IgD-negative memory B cell (primary cell): ENCODE results near the gene FAM13A. TPM values are rescaled to one million over a fixed set of nuclear protein-coding genes. Genes with fewer than 3 reads are reported as not detected.
"Not testable (repeated sequence)": the region's sequence is repeated elsewhere in the genome, so short reads cannot be mapped to it uniquely, and the experiment has no call there.

Source experiments
- H3K27ac Mint-ChIP-seq, 3 donors: one replicate each; pipeline ENCODE4 v1.8.0; 2020 to 2022; ENCODE audit warnings: mild to moderate bottlenecking in 3 of 3, mixed read lengths in 3 of 3, moderate library complexity in 1 of 3
- H3K27me3 Mint-ChIP-seq: one replicate; pipeline ENCODE4 v1.8.0; 2021; ENCODE audit warnings: mixed read lengths
- H3K36me3 Mint-ChIP-seq: one replicate; pipeline ENCODE4 v1.8.0; 2020; ENCODE audit warnings: mild to moderate bottlenecking, mixed read lengths
- H3K4me1 Mint-ChIP-seq, 3 donors: one replicate each; pipeline ENCODE4 v1.8.0; 2020 to 2022; ENCODE audit warnings: mixed read lengths in 3 of 3, mild to moderate bottlenecking in 1 of 3
- H3K4me3 Mint-ChIP-seq, 4 donors: one replicate each; pipeline ENCODE4 v1.8.0; 2020 to 2022; ENCODE audit warnings: mild to moderate bottlenecking in 4 of 4, mixed read lengths in 4 of 4, moderate library complexity in 3 of 4
- H3K9me3 Mint-ChIP-seq, 3 donors: one replicate each; pipeline ENCODE4 v1.8.0; 2020 to 2021; ENCODE audit warnings: mixed read lengths in 3 of 3, mild to moderate bottlenecking in 1 of 3
- polyA plus RNA-seq: library from polyadenylated mRNA; unstranded; fragments of 300-500 nt; fragmentation: Illumina TruSeq; gene quantifications from one replicate; pipeline ENCODE4 v1.2.3, GENCODE V29; 2021

FAM13A gene
- polyA plus RNA-seq, 1 donor from 2014 or later, result 2.3 TPM

- Mint-ChIP-seq H3K9me3 (no peaks in the 10 kb centered on the region), H3K36me3 (no peaks in the 10 kb centered on the region), H3K4me3 (peak overlapping the region in 1 of 4 donors; percentile 4), H3K27ac (no peak overlapping the region), H3K4me1 (peaks cover 5 to 10% (median 10%) of the 10 kb centered on the region in 3 donors), H3K27me3 (no peaks in the 10 kb centered on the region)
Measured at GRCh38 chr4:88858752-88859151, 198.2 kb downstream of the FAM13A start.

- Mint-ChIP-seq H3K4me3 (no peak overlapping the region), H3K4me1 (peaks cover 5 to 10% (median 10%) of the 10 kb centered on the region in 3 donors), H3K27me3 (no peaks in the 10 kb centered on the region), H3K27ac (no peak overlapping the region), H3K9me3 (no peaks in the 10 kb centered on the region), H3K36me3 (no peaks in the 10 kb centered on the region)
Measured at GRCh38 chr4:88857588-88857987, 199.4 kb downstream of the FAM13A start.

- H3K9me3 Mint-ChIP-seq, result no peaks in the 10 kb centered on the region
- peaks cover 5 to 10% (median 10%) of the 10 kb centered on the region in 3 donors for H3K4me1 Mint-ChIP-seq
- no peaks in the 10 kb centered on the region for H3K36me3 Mint-ChIP-seq
- no peak overlapping the region for H3K27ac Mint-ChIP-seq
- H3K27me3 Mint-ChIP-seq, result no peaks in the 10 kb centered on the region
- no peak overlapping the region for H3K4me3 Mint-ChIP-seq
Measured at GRCh38 chr4:88854481-88854880, 202.5 kb downstream of the FAM13A start.

GRCh38 chr4:88853583-88853982 is 203.4 kb downstream of the FAM13A start:
- H3K9me3 Mint-ChIP-seq, H3K4me3 Mint-ChIP-seq, H3K4me1 Mint-ChIP-seq, H3K27ac Mint-ChIP-seq, H3K27me3 Mint-ChIP-seq, H3K36me3 Mint-ChIP-seq: not testable (repeated sequence)

- Mint-ChIP-seq H3K4me3 (no peak overlapping the region), H3K36me3 (no peaks in the 10 kb centered on the region), H3K4me1 (peaks cover 0 to 1% (median 0%) of the 10 kb centered on the region in 3 donors), H3K27ac (no peak overlapping the region), H3K27me3 (no peaks in the 10 kb centered on the region), H3K9me3 (no peaks in the 10 kb centered on the region)
Measured at GRCh38 chr4:88846206-88846790, 210.7 kb downstream of the FAM13A start.

GRCh38 chr4:88843067-88843685 is 213.8 kb downstream of the FAM13A start:
- H3K36me3 Mint-ChIP-seq, result no peaks in the 10 kb centered on the region
- no peaks in the 10 kb centered on the region for H3K27me3 Mint-ChIP-seq
- no peak overlapping the region for H3K4me3 Mint-ChIP-seq

GRCh38 chr4:88841635-88842034 is 215.3 kb downstream of the FAM13A start:
- Mint-ChIP-seq H3K9me3 (no peaks in the 10 kb centered on the region), H3K4me3 (no peak overlapping the region), H3K36me3 (no peaks in the 10 kb centered on the region), H3K4me1 (peaks cover 0 to 1% (median 0%) of the 10 kb centered on the region in 3 donors), H3K27ac (no peak overlapping the region), H3K27me3 (no peaks in the 10 kb centered on the region)

More at GRCh38 chr4:88843067-88843685, 213.8 kb downstream of the FAM13A start:
- no peaks in the 10 kb centered on the region for H3K9me3 Mint-ChIP-seq
- peaks cover 0 to 1% (median 0%) of the 10 kb centered on the region in 3 donors for H3K4me1 Mint-ChIP-seq
- no peak overlapping the region for H3K27ac Mint-ChIP-seq

- H3K4me1 Mint-ChIP-seq, result no peaks in the 10 kb centered on the region
Measured at GRCh38 chr4:88836216-88836615, 220.8 kb downstream of the FAM13A start.

GRCh38 chr4:88831031-88831430 is 226.0 kb downstream of the FAM13A start:
- peaks cover 2% of the 10 kb centered on the region for H3K36me3 Mint-ChIP-seq
- H3K27me3 Mint-ChIP-seq, result peaks cover 4% of the 10 kb centered on the region
- H3K4me3 Mint-ChIP-seq, result no peak overlapping the region
- no peaks in the 10 kb centered on the region for H3K9me3 Mint-ChIP-seq
- H3K27ac Mint-ChIP-seq, result no peak overlapping the region
- H3K4me1 Mint-ChIP-seq, result no peaks in the 10 kb centered on the region

More at GRCh38 chr4:88836216-88836615, 220.8 kb downstream of the FAM13A start:
- H3K36me3 Mint-ChIP-seq, result peaks cover 2% of the 10 kb centered on the region
- H3K27me3 Mint-ChIP-seq, result no peaks in the 10 kb centered on the region
- H3K27ac Mint-ChIP-seq, result no peak overlapping the region
- no peaks in the 10 kb centered on the region for H3K9me3 Mint-ChIP-seq
- H3K4me3 Mint-ChIP-seq, result no peak overlapping the region

GRCh38 chr4:88830598-88830997 is 226.4 kb downstream of the FAM13A start:
- Mint-ChIP-seq H3K27me3 (peaks cover 4% of the 10 kb centered on the region), H3K4me3 (no peak overlapping the region), H3K4me1 (no peaks in the 10 kb centered on the region), H3K36me3 (peaks cover 2% of the 10 kb centered on the region), H3K27ac (no peak overlapping the region), H3K9me3 (no peaks in the 10 kb centered on the region)

- peaks cover 2% of the 10 kb centered on the region for H3K36me3 Mint-ChIP-seq
- H3K4me1 Mint-ChIP-seq, result no peaks in the 10 kb centered on the region
- no peak overlapping the region for H3K27ac Mint-ChIP-seq
- no peak overlapping the region for H3K4me3 Mint-ChIP-seq
- no peaks in the 10 kb centered on the region for H3K9me3 Mint-ChIP-seq
- peaks cover 4% of the 10 kb centered on the region for H3K27me3 Mint-ChIP-seq
Measured at GRCh38 chr4:88828842-88829571, 228.0 kb downstream of the FAM13A start.

- Mint-ChIP-seq H3K27ac (no peak overlapping the region), H3K27me3 (peaks cover 4% of the 10 kb centered on the region), H3K4me3 (no peak overlapping the region), H3K36me3 (no peaks in the 10 kb centered on the region), H3K9me3 (no peaks in the 10 kb centered on the region), H3K4me1 (peaks cover 3 to 8% (median 7%) of the 10 kb centered on the region in 3 donors)
Measured at GRCh38 chr4:88827442-88827841, 229.5 kb downstream of the FAM13A start.

- H3K4me3 Mint-ChIP-seq, result no peak overlapping the region
- H3K27ac Mint-ChIP-seq, result no peak overlapping the region
- no peaks in the 10 kb centered on the region for H3K36me3 Mint-ChIP-seq
- H3K4me1 Mint-ChIP-seq, result peaks cover 3 to 8% (median 7%) of the 10 kb centered on the region in 3 donors
- no peaks in the 10 kb centered on the region for H3K9me3 Mint-ChIP-seq
- H3K27me3 Mint-ChIP-seq, result peaks cover 4% of the 10 kb centered on the region
Measured at GRCh38 chr4:88826771-88827170, 230.2 kb downstream of the FAM13A start.

- Mint-ChIP-seq H3K9me3 (no peaks in the 10 kb centered on the region), H3K4me1 (peaks cover 3 to 8% (median 7%) of the 10 kb centered on the region in 3 donors), H3K27ac (no peak overlapping the region), H3K4me3 (no peak overlapping the region), H3K36me3 (no peaks in the 10 kb centered on the region), H3K27me3 (peaks cover 4% of the 10 kb centered on the region)
Measured at GRCh38 chr4:88825931-88826330, 231.1 kb downstream of the FAM13A start.

- Mint-ChIP-seq H3K36me3 (no peaks in the 10 kb centered on the region), H3K9me3 (no peaks in the 10 kb centered on the region), H3K27ac (peak overlapping the region; percentile 13 to 97 (median 92)), H3K4me3 (peak overlapping the region; percentile 41 to 97 (median 86)), H3K27me3 (no peaks in the 10 kb centered on the region), H3K4me1 (peaks cover 3 to 8% (median 7%) of the 10 kb centered on the region in 3 donors)
Measured at GRCh38 chr4:88823058-88823919, 233.7 kb downstream of the FAM13A start.
